Heart right ventricle (tissue), 16 donors: Measurements from ENCODE around the gene PDLIM4. TPM values are rescaled to one million over a fixed set of nuclear protein-coding genes. Genes with fewer than 3 reads are reported as not detected.
A peak's percentile ranks its signal among the peaks of the same experiment; 100 is the strongest.

ENCODE experiments used
- ATAC-seq, 8 donors: fragments of 200-7000 bp; cut with Tn5 transposase; one replicate each; pipeline ENCODE4 v1.9.1; 2020; ENCODE audit warnings: mild to moderate bottlenecking in 8 of 8, moderate library complexity in 8 of 8, moderate number of reproducible peaks in 1 of 8
- DNase-seq, 2 donors: peaks; one replicate each; pipeline ENCODE4 v3.0.0-alpha.2; 2020
- H3K27ac ChIP-seq, 10 donors: fragments of 200-600 bp; sonication (generic) in 2 of 10; one replicate each; pipeline versions ENCODE4 v1.5.0 to v1.8.0; 2020 to 2022; ENCODE audit warnings: mild to moderate bottlenecking in 3 of 10
- H3K27me3 ChIP-seq, 7 donors: fragments of 200-600 bp; one replicate each; pipeline ENCODE4 v1.8.0; 2021 to 2022; ENCODE audit warnings: mild to moderate bottlenecking in 2 of 7
- H3K36me3 ChIP-seq, 9 donors: fragments of 200-600 bp; sonication (generic) in 1 of 9; one replicate each; pipeline versions ENCODE4 v1.5.0 to v1.8.0; 2020 to 2022; ENCODE audit warnings: mild to moderate bottlenecking in 2 of 9
- H3K4me1 ChIP-seq, 9 donors: fragments of 200-600 bp; sonication (generic) in 1 of 9; one replicate each; pipeline versions ENCODE4 v1.5.0 to v1.8.0; 2020 to 2022; ENCODE audit warnings: mild to moderate bottlenecking in 4 of 9
- H3K4me3 ChIP-seq, 10 donors: fragments of 200-600 bp; sonication (generic) in 2 of 10; one replicate each; pipeline versions ENCODE4 v1.5.0 to v1.8.0; 2020 to 2022; ENCODE audit warnings: mild to moderate bottlenecking in 7 of 10, moderate library complexity in 2 of 10
- H3K9me3 ChIP-seq, 11 donors: fragments of 200-600 bp in 10 of 11; sonication (generic) in 2 of 11; one replicate each; pipeline versions ENCODE4 v1.5.0 to v1.8.0; 2013 to 2022; ENCODE audit warnings: mild to moderate bottlenecking in 2 of 11, control low read depth in 1 of 11, moderate library complexity in 1 of 11
- CTCF ChIP-seq, 9 donors: fragments of 200-600 bp; sonication (generic) in 2 of 9; IDR thresholded peaks; one replicate each; pipeline versions ENCODE4 v1.5.0 to v1.8.0; 2021 to 2022; ENCODE audit warnings: antibody characterized with exemption in 9 of 9, mild to moderate bottlenecking in 5 of 9, moderate library complexity in 1 of 9
- WGBS, 2 donors: extraction: QIAGEN DNeasy Blood & Tissue Kit; methylation state at CpG; one replicate each; pipeline ENCODE4 v1.1.7; 2013; ENCODE audit warnings: inconsistent platforms in 1 of 2; 5-methylcytosine and 5-hydroxymethylcytosine counted together
- intact Hi-C, 10 donors: fragments of 100-400 bp; cut with DNase I; formaldehyde crosslinking; loops; one replicate each; pipeline versions ENCODE4 v1.11.1 to v1.14.2; 2022
- polyA plus RNA-seq, 2 donors: library from polyadenylated mRNA; stranded (reverse); fragments of 200-250 nt; gene quantifications; one replicate each; pipeline ENCODE4 v1.2.3, GENCODE V29; 2013
- total RNA-seq, 10 donors: library from RNA; stranded (reverse); fragmentation: NEBNext Ultra II Directional in 3 of 10; extraction: Animal tissue kit (Norgen Biotek cat#: 25700) in 3 of 10; gene quantifications; one replicate each; pipeline versions ENCODE4 v1.2.1 to v1.2.4, GENCODE V29; 2021 to 2023
- donor health status: Arrhythmogenic right ventricular cardiomyopathy.
- donor health status: ischemic (EF 13 %, LVEDD 7.1; RV severe dilation, severe dysfunction).
- donor health status: healthy with polysubstance abuse.
- donor health status: DM: no; HTN: yes; CAD: no.
- donor health status: DM: no; HTN: no; CAD: no.
- donor health status: ischemic (EF 25% LVEDD 6.9; RV normal size, moderate dysfunction).
- donor health status: ischemic (EF 25% LVEDD 5.7; RV mildly dilated, moderate dysfunction).
- donor health status: healthy.
- donor health status: DM: yes; HTN: yes; CAD: no.
- donor health status: Ischemic cardiomyopathy.
- donor health status: ischemic (EF 35%, LVEDD 5.7; RV mildly dilated, moderate dysfunction).
- donor health status: nonischemic (EF 11% LVEDD 7.7; RV severe dilation, severe dysfunction).
- donor health status: DM: yes; HTN: yes; CAD: no.
- donor health status: PGD.
- donor health status: ischemic (EF 29% LVEDD 5.4; RV normal size, mild dysfunction).
- donor health status: nonischemic (EF 23%, LVEDD 6.1; RV moderate dilation, normal function).

The PDLIM4 gene
- total and polyA plus RNA-seq, 12 donors, result 2.1 to 15.3 (median 3.6) TPM

- Histone ChIP-seq H3K4me1 (peaks cover 8 to 24% (median 17%) of the 10 kb centered on the region in 9 donors), H3K4me3 (no peak overlapping the region), H3K27ac (no peak overlapping the region), H3K36me3 (no peaks in the 10 kb centered on the region), H3K9me3 (peaks cover 0 to 20% (median 12%) of the 10 kb centered on the region in 11 donors), H3K27me3 (no peaks in the 10 kb centered on the region)
- intact Hi-C loops, result no loop called here
- WGBS, 2 donors, result 87 to 93% methylated on average over 2 of the region's 2 CpGs
- ATAC-seq (no peak), DNase-seq (no peak)
- no peak for TF ChIP-seq CTCF (IDR thresholded peaks at IDR 0.05)
Observed at GRCh38 chr5:132305420-132305819, 47.9 kb downstream of the PDLIM4 start.

GRCh38 chr5:132308701-132309100 is 51.2 kb downstream of the PDLIM4 start:
- H3K36me3 ChIP-seq, result peaks cover 0 to 4% (median 0%) of the 10 kb centered on the region in 9 donors
- WGBS, 2 donors, result 82 to 95% methylated on average over 4 of the region's 4 CpGs
- H3K27ac ChIP-seq, result no peak overlapping the region
- H3K27me3 ChIP-seq, result no peaks in the 10 kb centered on the region
- no peak overlapping the region for H3K4me3 ChIP-seq
- H3K9me3 ChIP-seq, result peaks cover 0 to 20% (median 12%) of the 10 kb centered on the region in 11 donors
- H3K4me1 ChIP-seq, result peaks cover 0 to 5% (median 0%) of the 10 kb centered on the region in 9 donors
- DNase-seq, result no peak
- intact Hi-C loops, result no loop called here
- TF ChIP-seq CTCF (IDR thresholded peaks at IDR 0.05), result no peak
- ATAC-seq, result peak in 2 of 8 donors; percentile 8 to 35

GRCh38 chr5:132309679-132310078 is 52.2 kb downstream of the PDLIM4 start:
- peaks cover 0 to 14% (median 11%) of the 10 kb centered on the region in 11 donors for H3K9me3 ChIP-seq
- ATAC-seq (no peak), DNase-seq (no peak)
- no peaks in the 10 kb centered on the region for H3K27me3 ChIP-seq
- H3K36me3 ChIP-seq, result peaks cover 0 to 14% (median 0%) of the 10 kb centered on the region in 9 donors
- no peak overlapping the region for H3K27ac ChIP-seq
- intact Hi-C loops, result no loop called here
- peaks cover 0 to 5% (median 0%) of the 10 kb centered on the region in 9 donors for H3K4me1 ChIP-seq
- no peak for TF ChIP-seq CTCF (IDR thresholded peaks at IDR 0.05)
- no peak overlapping the region for H3K4me3 ChIP-seq

- Histone ChIP-seq H3K27ac (peak overlapping the region in 1 of 10 donors; percentile 28), H3K4me3 (no peak overlapping the region), H3K36me3 (peaks cover 0 to 15% (median 0%) of the 10 kb centered on the region in 9 donors), H3K27me3 (no peaks in the 10 kb centered on the region), H3K4me1 (peaks cover 0 to 5% (median 0%) of the 10 kb centered on the region in 9 donors), H3K9me3 (peaks cover 0 to 8% (median 5%) of the 10 kb centered on the region in 11 donors)
- 60 to 68% methylated on average over 11 of the region's 11 CpGs for WGBS, 2 donors
- TF ChIP-seq CTCF (IDR thresholded peaks at IDR 0.05), result no peak
- ATAC-seq (no peak), DNase-seq (no peak)
- intact Hi-C loops, result no loop called here
Observed at GRCh38 chr5:132310141-132310834, 52.8 kb downstream of the PDLIM4 start.
